Left ventricle myocardium inferior (tissue), 1 donor: Measurements from ENCODE around the gene SMIM14. TPM values are rescaled to one million over a fixed set of nuclear protein-coding genes. Genes with fewer than 3 reads are reported as not detected.
"Not testable (repeated sequence)": the region's sequence is repeated elsewhere in the genome, so short reads cannot be mapped to it uniquely, and the experiment has no call there.

Experiments used
- DNase-seq: peaks from one replicate; pipeline ENCODE4 v3.0.0-alpha.2; 2020
- H3K27ac ChIP-seq: fragments of 200-600 bp; replicated peaks from 2 replicates; pipeline ENCODE4 v1.8.0; 2021
- H3K27me3 ChIP-seq: fragments of 200-600 bp; 2 replicates; pipeline ENCODE4 v1.8.0; 2021; ENCODE audit warnings: low read depth
- H3K36me3 ChIP-seq: fragments of 200-600 bp; 2 replicates; pipeline ENCODE4 v1.8.0; 2021
- H3K4me1 ChIP-seq: fragments of 200-600 bp; 2 replicates; pipeline ENCODE4 v1.8.0; 2021
- H3K4me3 ChIP-seq: fragments of 200-600 bp; 2 replicates; pipeline ENCODE4 v1.8.0; 2021; ENCODE audit warnings: mild to moderate bottlenecking, moderate library complexity
- H3K9me3 ChIP-seq: fragments of 200-600 bp; replicated peaks from 2 replicates; pipeline ENCODE4 v1.8.0; 2021
- CTCF ChIP-seq: fragments of 200-600 bp; IDR thresholded peaks from 2 replicates; pipeline ENCODE4 v1.8.0; 2021; ENCODE audit warnings: antibody characterized with exemption, mild to moderate bottlenecking, borderline replicate concordance
- intact Hi-C: fragments of 100-400 bp; cut with micrococcal nuclease; formaldehyde crosslinking; loops from one replicate; pipeline ENCODE4 v1.11.0; 2022
- total RNA-seq: library from RNA; stranded (reverse); fragmentation: NEBNext Ultra II Directional; extraction: Animal tissue kit (Norgen Biotek cat#: 25700); gene quantifications from one replicate; pipeline ENCODE4 v1.2.1, GENCODE V29; 2021
- donor health status: DM: no; HTN: yes; CAD: no; lungs with severe emphysema.

Gene SMIM14
- total RNA-seq, 1 donor from 2014 or later: 11.4 TPM

- Histone ChIP-seq H3K27ac (no peak overlapping the region), H3K27me3 (no peaks in the 10 kb centered on the region), H3K9me3 (no peaks in the 10 kb centered on the region), H3K36me3 (no peaks in the 10 kb centered on the region), H3K4me3 (no peak overlapping the region), H3K4me1 (no peaks in the 10 kb centered on the region)
- intact Hi-C loops: no loop called here
- no peak for DNase-seq
- TF ChIP-seq CTCF: no peak
Observed at GRCh38 chr4:39660045-39660444, 21.4 kb upstream of the SMIM14 start.

- Histone ChIP-seq H3K27ac (no peak overlapping the region), H3K36me3 (no peaks in the 10 kb centered on the region), H3K9me3 (no peaks in the 10 kb centered on the region), H3K4me1 (no peaks in the 10 kb centered on the region), H3K4me3 (no peak overlapping the region), H3K27me3 (no peaks in the 10 kb centered on the region)
- intact Hi-C loops: no loop called here
- no peak for DNase-seq
- no peak for TF ChIP-seq CTCF
Observed at GRCh38 chr4:39658756-39659155, 20.1 kb upstream of the SMIM14 start.

- TF ChIP-seq CTCF: no peak
- intact Hi-C loops: no loop called here
- no peaks in the 10 kb centered on the region for H3K36me3 ChIP-seq
- H3K4me3 ChIP-seq: no peak overlapping the region
- DNase-seq: no peak
- no peaks in the 10 kb centered on the region for H3K9me3 ChIP-seq
- no peak overlapping the region for H3K27ac ChIP-seq
- no peaks in the 10 kb centered on the region for H3K27me3 ChIP-seq
- H3K4me1 ChIP-seq: no peaks in the 10 kb centered on the region
Observed at GRCh38 chr4:39657465-39657864, 18.8 kb upstream of the SMIM14 start.

- H3K36me3 ChIP-seq, DNase-seq, H3K27ac ChIP-seq, H3K4me3 ChIP-seq, H3K4me1 ChIP-seq, intact Hi-C loops, H3K27me3 ChIP-seq, H3K9me3 ChIP-seq: not testable (repeated sequence)
Observed at GRCh38 chr4:39656638-39657037, 18.0 kb upstream of the SMIM14 start.

- H3K27ac ChIP-seq: peak overlapping the region; percentile 0
- no peaks in the 10 kb centered on the region for H3K9me3 ChIP-seq
- H3K36me3 ChIP-seq: no peaks in the 10 kb centered on the region
- no peak for TF ChIP-seq CTCF
- no peak for DNase-seq
- intact Hi-C loops: no loop called here
- H3K4me3 ChIP-seq: no peak overlapping the region
- no peaks in the 10 kb centered on the region for H3K27me3 ChIP-seq
- H3K4me1 ChIP-seq: no peaks in the 10 kb centered on the region
Observed at GRCh38 chr4:39655876-39656275, 17.2 kb upstream of the SMIM14 start.

- no peaks in the 10 kb centered on the region for H3K27me3 ChIP-seq
- TF ChIP-seq CTCF: no peak
- no peak overlapping the region for H3K27ac ChIP-seq
- no peaks in the 10 kb centered on the region for H3K4me1 ChIP-seq
- H3K4me3 ChIP-seq: no peak overlapping the region
- intact Hi-C loops: no loop called here
- no peaks in the 10 kb centered on the region for H3K36me3 ChIP-seq
- H3K9me3 ChIP-seq: no peaks in the 10 kb centered on the region
- no peak for DNase-seq
Observed at GRCh38 chr4:39655211-39655610, 16.5 kb upstream of the SMIM14 start.

- H3K4me1 ChIP-seq, H3K36me3 ChIP-seq, DNase-seq, H3K9me3 ChIP-seq, H3K4me3 ChIP-seq, intact Hi-C loops, H3K27me3 ChIP-seq, H3K27ac ChIP-seq: not testable (repeated sequence)
Observed at GRCh38 chr4:39651586-39651985, 12.9 kb upstream of the SMIM14 start.
